ENCODE results near the gene PIBF1.
"Not testable (repeated sequence)": the region's sequence is repeated elsewhere in the genome, so short reads cannot be mapped to it uniquely, and the experiment has no call there.

Gene PIBF1, protein sequence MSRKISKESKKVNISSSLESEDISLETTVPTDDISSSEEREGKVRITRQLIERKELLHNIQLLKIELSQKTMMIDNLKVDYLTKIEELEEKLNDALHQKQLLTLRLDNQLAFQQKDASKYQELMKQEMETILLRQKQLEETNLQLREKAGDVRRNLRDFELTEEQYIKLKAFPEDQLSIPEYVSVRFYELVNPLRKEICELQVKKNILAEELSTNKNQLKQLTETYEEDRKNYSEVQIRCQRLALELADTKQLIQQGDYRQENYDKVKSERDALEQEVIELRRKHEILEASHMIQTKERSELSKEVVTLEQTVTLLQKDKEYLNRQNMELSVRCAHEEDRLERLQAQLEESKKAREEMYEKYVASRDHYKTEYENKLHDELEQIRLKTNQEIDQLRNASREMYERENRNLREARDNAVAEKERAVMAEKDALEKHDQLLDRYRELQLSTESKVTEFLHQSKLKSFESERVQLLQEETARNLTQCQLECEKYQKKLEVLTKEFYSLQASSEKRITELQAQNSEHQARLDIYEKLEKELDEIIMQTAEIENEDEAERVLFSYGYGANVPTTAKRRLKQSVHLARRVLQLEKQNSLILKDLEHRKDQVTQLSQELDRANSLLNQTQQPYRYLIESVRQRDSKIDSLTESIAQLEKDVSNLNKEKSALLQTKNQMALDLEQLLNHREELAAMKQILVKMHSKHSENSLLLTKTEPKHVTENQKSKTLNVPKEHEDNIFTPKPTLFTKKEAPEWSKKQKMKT

DNA sequence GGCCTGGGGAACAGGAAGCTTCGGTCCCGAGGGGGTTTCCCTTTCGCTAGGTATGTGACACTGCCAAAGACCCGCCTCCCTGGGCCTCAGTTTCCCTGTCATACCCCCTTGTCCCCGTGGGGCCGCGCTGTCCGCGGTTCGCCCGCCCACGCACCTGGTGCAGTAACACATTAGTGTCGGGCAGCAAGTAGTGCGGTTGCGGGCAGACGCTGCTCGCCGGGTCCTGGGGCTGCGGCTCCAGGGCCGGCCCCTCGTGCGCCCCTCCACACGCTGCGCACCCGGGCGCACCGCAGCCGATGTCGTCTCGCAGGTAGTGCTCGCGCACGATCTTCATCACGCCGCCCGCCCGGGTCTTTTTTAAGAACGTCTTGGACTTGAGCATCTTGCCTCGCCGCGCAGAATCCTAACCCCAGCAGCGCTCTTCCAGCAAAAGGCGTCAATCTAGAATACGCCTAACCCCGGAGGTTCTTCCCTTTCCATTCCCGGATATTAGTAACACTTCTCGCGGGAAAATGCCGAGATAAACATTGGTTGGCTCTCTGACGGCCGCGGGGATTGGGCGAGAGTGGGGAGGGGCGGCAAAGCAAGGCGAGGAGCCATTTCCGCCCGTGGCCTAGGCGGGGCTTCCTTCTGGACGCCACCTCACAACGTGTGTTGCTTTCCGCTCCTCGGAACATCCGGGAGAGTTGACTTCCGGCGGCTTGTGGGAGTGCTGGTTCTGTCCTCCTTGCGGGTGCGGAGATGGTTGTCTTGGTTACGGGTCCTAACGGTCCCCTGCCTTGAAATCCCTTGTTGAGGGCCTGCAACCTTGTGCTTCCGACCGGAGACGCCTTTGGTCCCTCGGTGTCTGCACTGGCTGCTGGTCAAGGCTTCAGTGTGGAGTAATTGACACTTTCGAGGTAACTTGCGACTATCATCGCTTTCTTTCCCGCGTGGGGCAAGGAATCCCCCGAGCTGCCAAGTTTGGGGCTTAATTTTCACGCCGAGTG, at the start of gene PIBF1, which contains the start of gene DIS3:
Gene PIBF1 (plus strand): TSS at position 683 of the 989 bp plus-strand sequence. CDS start 1,337 bp downstream, outside the sequence.
Gene DIS3 (minus strand): TSS at position 450 of the 989 bp plus-strand sequence. CDS start 68 bp downstream, at position 382.
- DNase-seq (ENCODE audit: insufficient read length, low spot score) (peak; percentile 75), FAIRE-seq (peak; percentile 100)

- DNase-seq (ENCODE audit: insufficient read length, low spot score) (no peak), FAIRE-seq (no peak)
These were observed 44.9 kb upstream of the PIBF1 start for GRCh38 chr13:72737033-72737432.

- DNase-seq (ENCODE audit: insufficient read length, low spot score) (no peak), FAIRE-seq (no peak)
These were observed 41.9 kb upstream of the PIBF1 start for GRCh38 chr13:72740015-72740414.

GRCh38 chr13:72745260-72745659, 36.7 kb upstream of the PIBF1 start:
- no peak for DNase-seq (ENCODE audit: insufficient read length, low spot score)
- peak; percentile 4 for FAIRE-seq

GRCh38 chr13:72751220-72751619, 30.7 kb upstream of the PIBF1 start:
- FAIRE-seq (no peak), DNase-seq (ENCODE audit: insufficient read length, low spot score) (no peak)

DNA sequence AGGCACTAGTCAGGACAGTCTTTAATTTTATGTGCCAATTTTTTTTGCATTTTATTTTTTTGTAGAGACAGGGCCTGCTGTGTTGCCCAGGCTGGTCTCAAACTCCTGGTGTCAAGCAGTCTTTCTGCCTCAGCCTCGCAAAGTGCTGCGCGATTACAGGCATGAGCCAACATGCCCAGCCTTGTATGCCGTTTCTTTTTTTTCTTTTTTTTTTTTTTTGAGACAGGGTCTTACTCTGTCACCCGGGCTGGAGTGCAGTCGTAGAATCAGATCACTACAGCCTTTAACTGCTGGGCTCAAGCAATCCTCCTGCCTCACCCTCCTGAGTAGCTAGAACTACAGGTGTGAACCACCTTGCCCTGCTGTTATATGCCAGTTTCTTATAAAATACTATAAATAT, 27.8 kb upstream of the PIBF1 start:
- no peak for FAIRE-seq
- DNase-seq (ENCODE audit: insufficient read length, low spot score) = no peak

DNA sequence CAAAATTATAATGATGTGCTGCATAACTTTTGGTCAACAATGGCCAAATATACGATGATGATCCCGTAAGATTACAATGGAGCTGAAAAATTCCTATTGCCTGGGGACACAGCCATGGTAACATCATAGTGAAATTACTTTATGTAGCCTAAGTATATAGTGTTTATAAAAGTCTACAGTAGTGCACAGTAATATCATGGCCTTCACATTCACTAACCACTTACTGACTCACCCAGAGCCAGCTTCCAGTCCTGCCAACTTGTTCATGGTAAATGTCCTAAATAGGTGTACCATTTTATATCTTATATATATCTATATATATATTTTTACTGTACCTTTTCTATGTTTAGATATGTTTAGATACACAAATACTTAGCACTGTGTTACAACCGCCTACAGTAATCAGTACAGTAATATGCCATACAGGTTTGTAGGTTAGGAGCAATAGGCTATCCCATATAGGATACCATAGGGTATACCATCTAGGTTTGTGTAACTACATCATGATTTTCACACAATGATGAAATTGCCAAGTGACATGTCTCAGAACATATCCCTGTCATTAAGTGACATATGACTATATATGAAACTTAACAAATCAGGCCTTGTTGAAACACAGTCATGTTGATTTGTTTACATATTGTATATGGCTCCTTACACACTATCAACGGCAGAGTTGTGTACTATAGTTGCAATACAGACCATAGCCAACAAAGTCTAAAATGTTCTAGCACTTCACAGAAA, 24.0 kb upstream of the PIBF1 start:
- no peak for DNase-seq (ENCODE audit: insufficient read length, low spot score)
- no peak for FAIRE-seq

GRCh38 chr13:72760189-72760588, 21.7 kb upstream of the PIBF1 start:
- no peak for DNase-seq (ENCODE audit: insufficient read length, low spot score)
- FAIRE-seq = peak; percentile 73

DNA sequence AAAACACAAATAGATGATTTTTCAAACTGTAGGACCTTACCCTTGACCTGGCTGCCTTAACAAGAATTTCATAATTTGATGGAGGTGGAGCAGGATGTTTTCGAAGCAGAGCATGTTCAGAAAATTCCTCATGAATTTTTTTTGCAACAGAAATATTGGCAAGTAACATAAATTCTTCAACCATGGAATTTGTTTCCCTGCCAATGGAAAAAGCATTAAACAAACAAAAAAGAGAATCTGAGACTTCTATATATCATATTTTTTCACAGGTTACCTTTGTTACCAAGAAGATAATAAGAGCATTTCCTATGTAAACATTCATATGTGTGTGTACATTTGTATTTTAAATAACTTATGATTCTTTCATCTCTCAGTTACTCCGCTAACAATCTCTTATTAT, 18.5 kb upstream of the PIBF1 start:
- FAIRE-seq (no peak), DNase-seq (ENCODE audit: insufficient read length, low spot score) (no peak)

GRCh38 chr13:72774019-72774418, 7.9 kb upstream of the PIBF1 start:
- FAIRE-seq = no peak

GRCh38 chr13:72782717-72783116, 784 bp downstream of the PIBF1 start:
- FAIRE-seq (no peak), DNase-seq (ENCODE audit: insufficient read length, low spot score) (no peak)

More at GRCh38 chr13:72774019-72774418, 7.9 kb upstream of the PIBF1 start:
- DNase-seq (ENCODE audit: insufficient read length, low spot score) = no peak

- DNase-seq (ENCODE audit: insufficient read length, low spot score); FAIRE-seq: not testable (repeated sequence)
These were observed 2.7 kb downstream of the PIBF1 start for GRCh38 chr13:72784679-72785078.

GRCh38 chr13:72788831-72789230, 6.9 kb downstream of the PIBF1 start:
- DNase-seq (ENCODE audit: insufficient read length, low spot score) (no peak), FAIRE-seq (peak; percentile 39)

GRCh38 chr13:72792640-72793039, 10.7 kb downstream of the PIBF1 start:
- DNase-seq (ENCODE audit: insufficient read length, low spot score) = no peak
- FAIRE-seq = peak; percentile 44

DNA sequence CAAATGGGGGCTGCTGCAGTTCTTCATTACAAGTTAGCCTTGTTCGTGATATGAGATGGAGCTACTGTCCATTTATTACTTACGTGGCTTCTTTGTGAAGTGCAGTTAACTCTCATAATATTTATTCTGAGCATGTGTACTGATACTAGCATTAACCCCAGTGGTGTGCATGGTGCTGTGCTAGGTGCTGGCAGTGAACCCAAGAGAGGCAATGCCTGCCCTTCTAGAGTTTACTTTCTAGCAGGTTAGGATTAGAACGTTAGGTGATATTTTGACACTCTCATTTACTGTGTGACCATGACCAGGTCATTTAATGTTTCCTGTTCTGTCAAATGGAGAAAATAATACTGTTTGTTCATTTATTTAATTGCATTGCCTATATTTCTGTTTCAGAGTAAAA, 16.9 kb downstream of the PIBF1 start:
- DNase-seq (ENCODE audit: insufficient read length, low spot score) = no peak
- FAIRE-seq = no peak

GRCh38 chr13:72804301-72804700, 22.4 kb downstream of the PIBF1 start:
- FAIRE-seq (peak; percentile 48), DNase-seq (ENCODE audit: insufficient read length, low spot score) (no peak)

DNA sequence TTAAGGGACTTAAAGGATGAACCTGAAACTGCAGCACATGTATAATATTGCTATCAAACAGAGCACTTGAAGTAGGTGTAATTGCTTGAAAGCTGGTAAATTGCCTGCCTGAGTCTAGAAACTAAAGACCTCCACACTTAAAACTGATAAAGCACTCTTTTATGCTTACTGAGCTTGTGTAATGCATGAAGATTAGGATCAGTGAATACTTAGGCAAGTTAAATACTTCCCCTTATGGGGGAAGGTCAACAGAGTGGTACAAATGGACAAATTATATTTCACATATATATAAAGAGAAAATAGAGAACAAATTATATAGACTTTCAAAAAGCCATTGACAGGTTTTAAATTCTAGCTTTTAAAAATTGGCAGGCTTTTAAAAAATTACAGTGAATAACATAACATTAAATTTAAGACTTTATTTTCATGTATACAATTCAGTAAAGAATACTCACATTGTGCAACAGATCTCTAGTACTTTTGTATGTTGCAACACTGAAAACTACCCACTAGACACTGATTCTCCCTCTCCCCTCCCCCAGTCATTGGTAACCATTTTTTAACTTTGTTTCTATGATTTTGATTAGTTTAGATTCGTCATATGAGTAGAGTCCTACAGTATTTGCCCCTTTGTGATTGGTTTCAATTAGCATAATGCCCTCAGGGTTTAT, 23.9 kb downstream of the PIBF1 start:
- DNase-seq (ENCODE audit: insufficient read length, low spot score) (no peak), FAIRE-seq (no peak)

GRCh38 chr13:72806514-72806913, 24.6 kb downstream of the PIBF1 start:
- not testable (repeated sequence) for FAIRE-seq; DNase-seq (ENCODE audit: insufficient read length, low spot score)

GRCh38 chr13:72808917-72809500, 27.1 kb downstream of the PIBF1 start:
- DNase-seq (ENCODE audit: insufficient read length, low spot score) (no peak), FAIRE-seq (peak; percentile 45)
